ENCODE data around the gene TMEM98. TPM values are rescaled to one million over a fixed set of nuclear protein-coding genes. Genes with fewer than 3 reads are reported as not detected.

TMEM98 gene
- total RNA-seq (10 to 100 TPM; 46.0 to 88.1 (median 60.8) TPM), polyA plus RNA-seq (10 to 100 TPM; 23.8 to 63.3 (median 59.5) TPM)

DNA sequence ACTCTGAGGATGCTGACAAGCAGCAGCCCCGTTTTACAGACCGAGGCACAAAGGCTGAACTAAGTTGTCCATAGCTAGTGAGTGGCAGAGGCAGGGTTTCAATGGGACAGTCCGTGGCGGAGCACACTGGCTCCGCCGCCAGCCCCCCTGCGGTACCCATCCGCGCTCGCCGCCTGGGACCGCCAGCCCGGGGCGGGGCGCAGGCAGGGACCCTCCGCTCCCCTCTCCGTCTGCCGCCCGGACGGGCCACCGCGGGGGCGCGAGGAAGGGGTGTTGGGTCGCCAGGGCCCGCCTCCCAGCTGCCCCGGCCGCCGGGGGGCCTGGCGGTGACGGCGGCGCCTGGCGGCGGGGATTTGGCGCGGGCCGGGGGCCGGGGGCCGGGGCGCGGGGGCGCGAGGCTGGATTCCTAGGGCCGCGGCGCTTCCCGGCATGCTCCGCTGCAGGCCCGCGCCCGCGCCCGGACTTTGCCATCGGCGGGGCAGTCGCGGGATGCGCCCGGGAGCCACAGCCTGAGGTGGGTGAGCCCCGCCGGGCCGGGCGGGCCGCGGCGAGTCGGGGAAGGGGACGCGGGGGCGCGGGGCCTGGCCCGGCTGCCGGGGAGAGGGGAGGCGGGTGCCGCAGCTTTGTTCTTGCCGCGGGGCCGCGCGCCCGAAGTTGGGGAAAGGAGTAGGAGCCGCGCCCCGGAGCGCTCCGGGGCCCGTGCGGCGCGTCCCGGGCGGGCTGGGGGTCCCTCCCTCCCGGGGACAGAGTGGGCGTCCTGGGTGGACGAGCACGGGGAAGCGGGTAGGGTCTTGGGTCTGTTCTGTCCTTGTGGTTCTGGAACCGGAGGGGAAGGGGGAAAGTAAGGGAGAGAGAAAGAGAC, at the start of gene TMEM98:
TMEM98 (plus strand) TSS at position 430 of the 862 bp plus-strand sequence. CDS start 3,376 bp downstream, outside the sequence.
- DNase-seq, result no peak
- Histone ChIP-seq H3K27me3 (no peaks in the 10 kb centered on the region), H3K4me1 (peaks cover 0 to 20% (median 14%) of the 10 kb centered on the region in 4 donors), H3K27ac (peak within 1 kb of the TSS; percentile 71 to 78 (median 72)), H3K9me3 (no peaks in the 10 kb centered on the region), H3K36me3 (peaks cover 0 to 11% (median 1%) of the 10 kb centered on the region in 4 donors), H3K4me3 (peak within 1 kb of the TSS; percentile 58 to 91 (median 80))
- whole genome bisulfite sequencing, 2 donors, result 1% methylated on average over 99 of the region's 99 CpGs
- intact Hi-C loops (cut with DNase I), result loop anchor here (5.0 kb wide), 1 partner anchor 51 kb away; the partner anchor contains the start of gene MYO1D
- TF ChIP-seq EP300 (IDR thresholded peaks at IDR 0.05) (no peak), CTCF (IDR thresholded peaks at IDR 0.05) (no peak), POLR2A (IDR thresholded peaks at IDR 0.05) (no peak), POLR2AphosphoS5 (IDR thresholded peaks at IDR 0.05) (no peak)

DNA sequence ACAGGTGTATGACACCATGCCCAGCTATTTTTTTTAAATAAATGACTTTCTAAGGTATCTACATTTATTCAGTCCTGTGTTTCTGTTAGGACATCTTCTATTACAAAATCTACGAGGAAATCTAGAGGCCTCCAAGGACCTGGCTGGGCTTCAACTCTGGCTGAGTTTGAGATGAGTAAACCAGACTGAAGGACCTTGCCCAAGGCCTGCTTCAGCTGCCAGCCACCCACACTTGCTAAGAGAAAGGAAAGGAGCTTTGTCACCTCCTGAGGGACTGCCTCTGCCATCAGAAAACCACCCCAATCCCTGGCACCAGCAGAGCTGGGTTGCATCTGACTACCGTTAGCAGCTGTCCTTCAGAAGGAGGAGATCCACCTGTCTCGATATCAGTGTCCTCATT, 49.7 kb upstream of the TMEM98 start:
- 84 to 85% methylated on average over 3 of the region's 3 CpGs for WGBS, 2 donors
- intact Hi-C loops (cut with DNase I), result loop anchor here (5.0 to 10.0 kb wide), 2 partner anchors 49 to 393 kb away; partner anchors contain the start of genes CDK5R1 and TMEM98

DNA sequence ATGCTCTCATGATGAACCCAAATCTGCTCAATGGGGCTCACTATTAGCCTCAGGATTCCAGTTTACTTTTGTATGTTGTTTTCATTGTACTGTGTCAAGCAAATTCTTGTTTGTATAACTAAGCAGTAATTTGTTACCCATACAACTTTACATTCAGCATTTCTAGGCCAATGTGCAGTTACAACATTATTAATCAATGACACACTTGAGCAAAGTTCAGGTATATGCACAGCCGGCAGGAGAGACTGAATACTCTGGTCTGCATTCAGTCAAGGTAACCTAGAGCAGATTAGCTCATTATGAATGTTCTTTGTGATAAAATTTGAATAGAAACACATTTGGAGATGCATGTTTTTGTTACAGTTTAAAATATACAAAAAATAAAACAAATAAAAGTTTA, 48.8 kb upstream of the TMEM98 start:
- H3K4me3 ChIP-seq, result no peak overlapping the region
- DNase-seq, result no peak
- 74 to 89% methylated on average over 1 of the region's 1 CpG for WGBS, 2 donors
- no peaks in the 10 kb centered on the region for H3K9me3 ChIP-seq
- H3K27ac ChIP-seq, result no peak overlapping the region
- no peak for TF ChIP-seq CTCF (IDR thresholded peaks at IDR 0.05)
- H3K4me1 ChIP-seq, result peaks cover 0 to 22% (median 18%) of the 10 kb centered on the region in 4 donors
- no peaks in the 10 kb centered on the region for H3K36me3 ChIP-seq
- H3K27me3 ChIP-seq, result no peaks in the 10 kb centered on the region
- intact Hi-C loops (cut with DNase I), result loop anchor here (5.0 to 10.0 kb wide), 2 partner anchors 48 to 394 kb away; partner anchors contain the start of genes CDK5R1 and TMEM98

More for the DNA sequence above, 49.7 kb upstream of the TMEM98 start:
- TF ChIP-seq EP300 (IDR thresholded peaks at IDR 0.05), result no peak
- TF ChIP-seq POLR2AphosphoS5 (IDR thresholded peaks at IDR 0.05), result no peak
- TF ChIP-seq POLR2A (IDR thresholded peaks at IDR 0.05), result no peak
- no peak for TF ChIP-seq CTCF (IDR thresholded peaks at IDR 0.05)
- Histone ChIP-seq H3K36me3 (no peaks in the 10 kb centered on the region), H3K4me1 (peaks cover 0 to 22% (median 18%) of the 10 kb centered on the region in 4 donors), H3K4me3 (no peak overlapping the region), H3K27ac (no peak overlapping the region), H3K9me3 (no peaks in the 10 kb centered on the region), H3K27me3 (no peaks in the 10 kb centered on the region)
- DNase-seq, result peak; percentile 72

- Histone ChIP-seq H3K9me3 (no peaks in the 10 kb centered on the region), H3K4me1 (peaks cover 0 to 19% (median 15%) of the 10 kb centered on the region in 4 donors), H3K4me3 (no peak overlapping the region), H3K27me3 (peaks cover 0 to 8% (median 0%) of the 10 kb centered on the region in 3 donors), H3K36me3 (no peaks in the 10 kb centered on the region), H3K27ac (no peak overlapping the region)
- no peak for DNase-seq
- TF ChIP-seq CTCF (IDR thresholded peaks at IDR 0.05) (no peak), EP300 (IDR thresholded peaks at IDR 0.05) (no peak), POLR2AphosphoS5 (IDR thresholded peaks at IDR 0.05) (no peak), POLR2A (IDR thresholded peaks at IDR 0.05) (no peak)
- intact Hi-C loops (cut with DNase I), result no loop called here
- 86 to 88% methylated on average over 6 of the region's 6 CpGs for WGBS, 2 donors
These were observed 47.1 kb upstream of the TMEM98 start for GRCh38 chr17:32880671-32881453.

Measured in sigmoid colon (tissue), 7 donors.